ENCODE data around the gene NCAPD3. TPM values are rescaled to one million over a fixed set of nuclear protein-coding genes. Genes with fewer than 3 reads are reported as not detected.

NCAPD3 gene
- total and polyA plus RNA-seq, 2 donors (not counting 1 experiment from before 2014, with no cell fraction given), result 12.9 to 32.2 TPM

GRCh38 chr11:134223121-134223520, 646 bp downstream of the NCAPD3 start:
- Histone ChIP-seq H2AFZ (ENCODE audit: insufficient read depth, low read depth, low read length, poor library complexity, severe bottlenecking) (peak overlapping the region; percentile 100), H4K20me1 (ENCODE audit: control insufficient read depth, insufficient read depth, low read length, poor library complexity, severe bottlenecking) (peaks cover 30% of the 10 kb centered on the region), H3K4me1 (ENCODE audit: control insufficient read depth in 2 of 2, insufficient read depth in 2 of 2, low read length in 2 of 2) (peaks cover 27 to 35% of the 10 kb centered on the region in 2 donors), H3K36me3 (replicated peaks in 1 of 2; ENCODE audit: control extremely low read depth in 1 of 2, control insufficient read depth in 1 of 2, extremely low read depth in 1 of 2, insufficient read depth in 2 of 2, low read length in 1 of 2) (peaks cover 0 to 13% of the 10 kb centered on the region in 2 experiments), H3K27me3 (replicated peaks in 1 of 4; ENCODE audit: control extremely low read depth in 1 of 4, control insufficient read depth in 3 of 4, insufficient read depth in 4 of 4, low read length in 3 of 4) (peaks cover 0 to 25% (median 15%) of the 10 kb centered on the region in 4 experiments), H3K9me3 (ENCODE audit: control extremely low read depth in 1 of 3, control insufficient read depth in 2 of 3, insufficient read depth in 1 of 3, low read length in 2 of 3) (no peaks in the 10 kb centered on the region), H3K4me2 (replicated peaks; ENCODE audit: low read depth, low read length, poor library complexity, severe bottlenecking) (peak overlapping the region; percentile 92), H3K9ac (ENCODE audit: low read length) (peak overlapping the region; percentile 97), H3K79me2 (ENCODE audit: control insufficient read depth, insufficient read depth, low read length) (peaks cover 51% of the 10 kb centered on the region), H3K27ac (ENCODE audit: low read length in 2 of 2) (no peak overlapping the region), H3K4me3 (ENCODE audit: control extremely low read depth in 1 of 5, extremely low read depth in 1 of 5, insufficient read depth in 1 of 5, low read depth in 2 of 5, low read length in 4 of 5) (peak overlapping the region; percentile 69 to 98 (median 95))
- WGBS (ENCODE audit: insufficient coverage), result 18% methylated on average over 5 of the region's 5 CpGs
- Mint-ChIP-seq H3K27ac (peak overlapping the region; percentile 83), H3K27me3 (peaks cover 15% of the 10 kb centered on the region), H3K4me3 (peak overlapping the region; percentile 96), H3K4me1 (peaks cover 38% of the 10 kb centered on the region), H3K9me3 (ENCODE audit: insufficient read depth) (no peaks in the 10 kb centered on the region)
- ChIA-PET CTCF (interaction anchor here (0.6 to 5.3 kb wide), 5 partner anchors 15 to 173 kb away, joined by 3 to 32 read pairs (median 12); partner anchors contain the start of genes ACAD8 and THYN1), POLR2A (interaction anchor here (1.2 to 1.7 kb wide), 3 partner anchors 10 to 30 kb away, joined by 4 to 9 read pairs (median 6); partner anchors contain the start of genes ACAD8 and THYN1)
- ATAC-seq (ENCODE audit: low read depth) (no peak), DNase-seq (peak; percentile 42)
- intact Hi-C loops (cut with micrococcal nuclease), result no loop called here
- TF ChIP-seq EZH2 (IDR thresholded peaks at IDR 0.05; ENCODE audit: borderline replicate concordance, insufficient read depth, low read depth, low read length, poor library complexity, severe bottlenecking) (no peak), CTCF (IDR thresholded peaks at IDR 0.05) (no peak)

- Mint-ChIP-seq H3K9me3 (ENCODE audit: insufficient read depth) (no peaks in the 10 kb centered on the region), H3K4me1 (peaks cover 1% of the 10 kb centered on the region), H3K27ac (no peak overlapping the region), H3K4me3 (no peak overlapping the region), H3K27me3 (no peaks in the 10 kb centered on the region)
- TF ChIP-seq EZH2 (IDR thresholded peaks at IDR 0.05; ENCODE audit: borderline replicate concordance, insufficient read depth, low read depth, low read length, poor library complexity, severe bottlenecking), result no peak
- TF ChIP-seq CTCF (IDR thresholded peaks at IDR 0.05), result no peak
- no peaks in the 10 kb centered on the region for H3K4me1 ChIP-seq (ENCODE audit: control insufficient read depth in 2 of 2, insufficient read depth in 2 of 2, low read length in 2 of 2)
- no peak overlapping the region for H3K4me2 ChIP-seq (replicated peaks; ENCODE audit: low read depth, low read length, poor library complexity, severe bottlenecking)
- intact Hi-C loops (cut with micrococcal nuclease), result no loop called here
- H3K27ac ChIP-seq (ENCODE audit: low read length in 2 of 2), result no peak overlapping the region
- H3K9ac ChIP-seq (ENCODE audit: low read length), result no peak overlapping the region
- no peak for DNase-seq
- ATAC-seq (ENCODE audit: low read depth), result no peak
- no CpG with 5 or more reads among the region's 3 CpGs for WGBS (ENCODE audit: insufficient coverage)
- H3K9me3 ChIP-seq (ENCODE audit: control extremely low read depth in 1 of 3, control insufficient read depth in 2 of 3, insufficient read depth in 1 of 3, low read length in 2 of 3), result no peaks in the 10 kb centered on the region
- POLR2A ChIA-PET, result no interaction called here
- H3K36me3 ChIP-seq (replicated peaks in 1 of 2; ENCODE audit: control extremely low read depth in 1 of 2, control insufficient read depth in 1 of 2, extremely low read depth in 1 of 2, insufficient read depth in 2 of 2, low read length in 1 of 2), result peaks cover 5 to 16% of the 10 kb centered on the region in 2 experiments
- no peak overlapping the region for H3K4me3 ChIP-seq (ENCODE audit: control extremely low read depth in 1 of 5, extremely low read depth in 1 of 5, insufficient read depth in 1 of 5, low read depth in 2 of 5, low read length in 4 of 5)
- CTCF ChIA-PET, result no interaction called here
- H3K27me3 ChIP-seq (replicated peaks in 1 of 4; ENCODE audit: control extremely low read depth in 1 of 4, control insufficient read depth in 3 of 4, insufficient read depth in 4 of 4, low read length in 3 of 4), result no peaks in the 10 kb centered on the region
- no peak overlapping the region for H2AFZ ChIP-seq (ENCODE audit: insufficient read depth, low read depth, low read length, poor library complexity, severe bottlenecking)
- no peaks in the 10 kb centered on the region for H4K20me1 ChIP-seq (ENCODE audit: control insufficient read depth, insufficient read depth, low read length, poor library complexity, severe bottlenecking)
- peaks cover 15% of the 10 kb centered on the region for H3K79me2 ChIP-seq (ENCODE audit: control insufficient read depth, insufficient read depth, low read length)
These were observed 7.0 kb downstream of the NCAPD3 start for GRCh38 chr11:134216816-134217215.
